ENCODE data around the gene STAT1. TPM values are rescaled to one million over a fixed set of nuclear protein-coding genes. Genes with fewer than 3 reads are reported as not detected.

Gene STAT1
- polyA plus RNA-seq, 4 donors: 22.6 to 61.9 (median 42.6) TPM

GRCh38 chr2:190990132-190990531 lies 23.8 kb downstream of the STAT1 start:
- no peaks in the 10 kb centered on the region for H3K27me3 ChIP-seq (ENCODE audit: control insufficient read depth in 3 of 3, insufficient read depth in 3 of 3, low read length in 3 of 3)
- peaks cover 42 to 71% (median 44%) of the 10 kb centered on the region in 3 donors for H3K36me3 ChIP-seq (ENCODE audit: control insufficient read depth in 3 of 3, insufficient read depth in 2 of 3, low read depth in 1 of 3, low read length in 3 of 3)
- no peak for DNase-seq
- no peak for FAIRE-seq
- no peak overlapping the region for H3K4me3 ChIP-seq (ENCODE audit: low read depth in 1 of 3, low read length in 3 of 3)
- no peaks in the 10 kb centered on the region for H3K4me1 ChIP-seq (ENCODE audit: control insufficient read depth in 3 of 3, insufficient read depth in 2 of 3, low read depth in 1 of 3, low read length in 2 of 3)
- no peak overlapping the region for H3K27ac ChIP-seq (ENCODE audit: low read depth in 1 of 3, low read length in 2 of 3)
- H3K9me3 ChIP-seq (ENCODE audit: control insufficient read depth in 2 of 2, insufficient read depth in 1 of 2, low read depth in 1 of 2, low read length in 1 of 2): no peaks in the 10 kb centered on the region
- WGBS, 3 donors: 82 to 87% (median 86%) methylated on average over 6 of the region's 6 CpGs

GRCh38 chr2:190988910-190989309 lies 25.1 kb downstream of the STAT1 start:
- Histone ChIP-seq H3K9me3 (ENCODE audit: control insufficient read depth in 2 of 2, insufficient read depth in 1 of 2, low read depth in 1 of 2, low read length in 1 of 2) (no peaks in the 10 kb centered on the region), H3K27ac (ENCODE audit: low read depth in 1 of 3, low read length in 2 of 3) (no peak overlapping the region), H3K27me3 (ENCODE audit: control insufficient read depth in 3 of 3, insufficient read depth in 3 of 3, low read length in 3 of 3) (no peaks in the 10 kb centered on the region), H3K4me3 (ENCODE audit: low read depth in 1 of 3, low read length in 3 of 3) (no peak overlapping the region), H3K4me1 (ENCODE audit: control insufficient read depth in 3 of 3, insufficient read depth in 2 of 3, low read depth in 1 of 3, low read length in 2 of 3) (no peaks in the 10 kb centered on the region), H3K36me3 (ENCODE audit: control insufficient read depth in 3 of 3, insufficient read depth in 2 of 3, low read depth in 1 of 3, low read length in 3 of 3) (peaks cover 42 to 69% (median 42%) of the 10 kb centered on the region in 3 donors)
- WGBS, 3 donors: 92 to 98% (median 93%) methylated on average over 3 of the region's 3 CpGs
- no peak for DNase-seq
- no peak for FAIRE-seq

GRCh38 chr2:190987938-190988337 lies 26.0 kb downstream of the STAT1 start:
- Histone ChIP-seq H3K9me3 (ENCODE audit: control insufficient read depth in 2 of 2, insufficient read depth in 1 of 2, low read depth in 1 of 2, low read length in 1 of 2) (no peaks in the 10 kb centered on the region), H3K27ac (ENCODE audit: low read depth in 1 of 3, low read length in 2 of 3) (no peak overlapping the region), H3K27me3 (ENCODE audit: control insufficient read depth in 3 of 3, insufficient read depth in 3 of 3, low read length in 3 of 3) (no peaks in the 10 kb centered on the region), H3K36me3 (ENCODE audit: control insufficient read depth in 3 of 3, insufficient read depth in 2 of 3, low read depth in 1 of 3, low read length in 3 of 3) (peaks cover 39 to 66% (median 43%) of the 10 kb centered on the region in 3 donors), H3K4me3 (ENCODE audit: low read depth in 1 of 3, low read length in 3 of 3) (no peak overlapping the region), H3K4me1 (ENCODE audit: control insufficient read depth in 3 of 3, insufficient read depth in 2 of 3, low read depth in 1 of 3, low read length in 2 of 3) (no peaks in the 10 kb centered on the region)
- no peak for FAIRE-seq
- 94 to 96% (median 94%) methylated on average over 5 of the region's 5 CpGs for WGBS, 3 donors
- DNase-seq: no peak

GRCh38 chr2:190987116-190987515 lies 26.9 kb downstream of the STAT1 start:
- H3K4me1 ChIP-seq (ENCODE audit: control insufficient read depth in 3 of 3, insufficient read depth in 2 of 3, low read depth in 1 of 3, low read length in 2 of 3): no peaks in the 10 kb centered on the region
- WGBS, 3 donors: 92 to 100% (median 100%) methylated on average over 1 of the region's 1 CpG
- H3K36me3 ChIP-seq (ENCODE audit: control insufficient read depth in 3 of 3, insufficient read depth in 2 of 3, low read depth in 1 of 3, low read length in 3 of 3): peaks cover 43 to 61% (median 45%) of the 10 kb centered on the region in 3 donors
- H3K4me3 ChIP-seq (ENCODE audit: low read depth in 1 of 3, low read length in 3 of 3): no peak overlapping the region
- no peaks in the 10 kb centered on the region for H3K27me3 ChIP-seq (ENCODE audit: control insufficient read depth in 3 of 3, insufficient read depth in 3 of 3, low read length in 3 of 3)
- no peak overlapping the region for H3K27ac ChIP-seq (ENCODE audit: low read depth in 1 of 3, low read length in 2 of 3)
- DNase-seq (no peak), FAIRE-seq (no peak)
- no peaks in the 10 kb centered on the region for H3K9me3 ChIP-seq (ENCODE audit: control insufficient read depth in 2 of 2, insufficient read depth in 1 of 2, low read depth in 1 of 2, low read length in 1 of 2)

- DNase-seq (no peak), FAIRE-seq (no peak)
- Histone ChIP-seq H3K4me1 (ENCODE audit: control insufficient read depth in 3 of 3, insufficient read depth in 2 of 3, low read depth in 1 of 3, low read length in 2 of 3) (no peaks in the 10 kb centered on the region), H3K4me3 (ENCODE audit: low read depth in 1 of 3, low read length in 3 of 3) (no peak overlapping the region), H3K27me3 (ENCODE audit: control insufficient read depth in 3 of 3, insufficient read depth in 3 of 3, low read length in 3 of 3) (no peaks in the 10 kb centered on the region), H3K36me3 (ENCODE audit: control insufficient read depth in 3 of 3, insufficient read depth in 2 of 3, low read depth in 1 of 3, low read length in 3 of 3) (peaks cover 44 to 60% (median 47%) of the 10 kb centered on the region in 3 donors), H3K9me3 (ENCODE audit: control insufficient read depth in 2 of 2, insufficient read depth in 1 of 2, low read depth in 1 of 2, low read length in 1 of 2) (no peaks in the 10 kb centered on the region), H3K27ac (ENCODE audit: low read depth in 1 of 3, low read length in 2 of 3) (no peak overlapping the region)
- WGBS, 3 donors: 82 to 93% (median 88%) methylated on average over 13 of the region's 13 CpGs
These were observed 27.6 kb downstream of the STAT1 start for GRCh38 chr2:190986221-190986953.

- WGBS, 3 donors: 86 to 90% (median 87%) methylated on average over 5 of the region's 5 CpGs
- Histone ChIP-seq H3K4me3 (ENCODE audit: low read depth in 1 of 3, low read length in 3 of 3) (no peak overlapping the region), H3K27ac (ENCODE audit: low read depth in 1 of 3, low read length in 2 of 3) (no peak overlapping the region), H3K4me1 (ENCODE audit: control insufficient read depth in 3 of 3, insufficient read depth in 2 of 3, low read depth in 1 of 3, low read length in 2 of 3) (peaks cover 0 to 13% (median 0%) of the 10 kb centered on the region in 3 donors), H3K36me3 (ENCODE audit: control insufficient read depth in 3 of 3, insufficient read depth in 2 of 3, low read depth in 1 of 3, low read length in 3 of 3) (peaks cover 40 to 67% (median 44%) of the 10 kb centered on the region in 3 donors), H3K27me3 (ENCODE audit: control insufficient read depth in 3 of 3, insufficient read depth in 3 of 3, low read length in 3 of 3) (no peaks in the 10 kb centered on the region), H3K9me3 (ENCODE audit: control insufficient read depth in 2 of 2, insufficient read depth in 1 of 2, low read depth in 1 of 2, low read length in 1 of 2) (no peaks in the 10 kb centered on the region)
- no peak for DNase-seq
- FAIRE-seq: no peak
These were observed 29.4 kb downstream of the STAT1 start for GRCh38 chr2:190984595-190984994.

- Histone ChIP-seq H3K27ac (ENCODE audit: low read depth in 1 of 3, low read length in 2 of 3) (no peak overlapping the region), H3K4me3 (ENCODE audit: low read depth in 1 of 3, low read length in 3 of 3) (no peak overlapping the region), H3K27me3 (ENCODE audit: control insufficient read depth in 3 of 3, insufficient read depth in 3 of 3, low read length in 3 of 3) (no peaks in the 10 kb centered on the region), H3K9me3 (ENCODE audit: control insufficient read depth in 2 of 2, insufficient read depth in 1 of 2, low read depth in 1 of 2, low read length in 1 of 2) (no peaks in the 10 kb centered on the region), H3K36me3 (ENCODE audit: control insufficient read depth in 3 of 3, insufficient read depth in 2 of 3, low read depth in 1 of 3, low read length in 3 of 3) (peaks cover 36 to 62% (median 44%) of the 10 kb centered on the region in 3 donors), H3K4me1 (ENCODE audit: control insufficient read depth in 3 of 3, insufficient read depth in 2 of 3, low read depth in 1 of 3, low read length in 2 of 3) (peaks cover 0 to 13% (median 0%) of the 10 kb centered on the region in 3 donors)
- WGBS, 3 donors: 84 to 96% (median 84%) methylated on average over 8 of the region's 8 CpGs
- DNase-seq (no peak), FAIRE-seq (no peak)
These were observed 31.5 kb downstream of the STAT1 start for GRCh38 chr2:190982262-190983034.

- no peak overlapping the region for H3K27ac ChIP-seq (ENCODE audit: low read depth in 1 of 3, low read length in 2 of 3)
- no peaks in the 10 kb centered on the region for H3K27me3 ChIP-seq (ENCODE audit: control insufficient read depth in 3 of 3, insufficient read depth in 3 of 3, low read length in 3 of 3)
- no peak for DNase-seq
- H3K4me1 ChIP-seq (ENCODE audit: control insufficient read depth in 3 of 3, insufficient read depth in 2 of 3, low read depth in 1 of 3, low read length in 2 of 3): peaks cover 0 to 13% (median 0%) of the 10 kb centered on the region in 3 donors
- peaks cover 36 to 60% (median 46%) of the 10 kb centered on the region in 3 donors for H3K36me3 ChIP-seq (ENCODE audit: control insufficient read depth in 3 of 3, insufficient read depth in 2 of 3, low read depth in 1 of 3, low read length in 3 of 3)
- WGBS, 3 donors: 83 to 100% (median 87%) methylated on average over 1 of the region's 1 CpG
- no peak overlapping the region for H3K4me3 ChIP-seq (ENCODE audit: low read depth in 1 of 3, low read length in 3 of 3)
- H3K9me3 ChIP-seq (ENCODE audit: control insufficient read depth in 2 of 2, insufficient read depth in 1 of 2, low read depth in 1 of 2, low read length in 1 of 2): no peaks in the 10 kb centered on the region
- no peak for FAIRE-seq
These were observed 32.2 kb downstream of the STAT1 start for GRCh38 chr2:190981733-190982132.
